ENCODE data around the gene HCN4.

Gene HCN4

GRCh38 chr15:73344056-73344455 is 24.7 kb downstream of the HCN4 start:
- DNase-seq: no peak

- DNase-seq: no peak
Observed at GRCh38 chr15:73341886-73342600, 26.7 kb downstream of the HCN4 start.

GRCh38 chr15:73340502-73341192 is 28.1 kb downstream of the HCN4 start:
- no peak for DNase-seq

- no peak for DNase-seq
Observed at GRCh38 chr15:73338606-73339374, 30.0 kb downstream of the HCN4 start.

- no peak for DNase-seq
Observed at GRCh38 chr15:73338058-73338457, 30.7 kb downstream of the HCN4 start.

GRCh38 chr15:73337187-73337586 is 31.6 kb downstream of the HCN4 start:
- DNase-seq: no peak

- no peak for DNase-seq
Observed at GRCh38 chr15:73336756-73337155, 32.0 kb downstream of the HCN4 start.

- DNase-seq: no peak
Observed at GRCh38 chr15:73335471-73335870, 33.3 kb downstream of the HCN4 start.

- DNase-seq: no peak
Observed at GRCh38 chr15:73335026-73335425, 33.7 kb downstream of the HCN4 start.

GRCh38 chr15:73334086-73334485 is 34.7 kb downstream of the HCN4 start:
- no peak for DNase-seq

GRCh38 chr15:73333001-73333400 is 35.8 kb downstream of the HCN4 start:
- DNase-seq: no peak

GRCh38 chr15:73331991-73332925 is 36.5 kb downstream of the HCN4 start:
- DNase-seq: no peak

- DNase-seq: no peak
Observed at GRCh38 chr15:73331501-73331900, 37.3 kb downstream of the HCN4 start.

GRCh38 chr15:73330206-73331051 is 38.3 kb downstream of the HCN4 start:
- no peak for DNase-seq

- no peak for DNase-seq
Observed at GRCh38 chr15:73329501-73330200, 39.1 kb downstream of the HCN4 start.

GRCh38 chr15:73328981-73329380 is 39.8 kb downstream of the HCN4 start:
- no peak for DNase-seq

GRCh38 chr15:73328149-73328820 is 40.5 kb downstream of the HCN4 start:
- DNase-seq: no peak

GRCh38 chr15:73326157-73326556 is 42.6 kb downstream of the HCN4 start:
- DNase-seq: no peak

- no peak for DNase-seq
Observed at GRCh38 chr15:73325191-73325861, 43.4 kb downstream of the HCN4 start.

Data from Kasumi-1 (cell line).